ENCODE data around the gene NUP160.

DNA sequence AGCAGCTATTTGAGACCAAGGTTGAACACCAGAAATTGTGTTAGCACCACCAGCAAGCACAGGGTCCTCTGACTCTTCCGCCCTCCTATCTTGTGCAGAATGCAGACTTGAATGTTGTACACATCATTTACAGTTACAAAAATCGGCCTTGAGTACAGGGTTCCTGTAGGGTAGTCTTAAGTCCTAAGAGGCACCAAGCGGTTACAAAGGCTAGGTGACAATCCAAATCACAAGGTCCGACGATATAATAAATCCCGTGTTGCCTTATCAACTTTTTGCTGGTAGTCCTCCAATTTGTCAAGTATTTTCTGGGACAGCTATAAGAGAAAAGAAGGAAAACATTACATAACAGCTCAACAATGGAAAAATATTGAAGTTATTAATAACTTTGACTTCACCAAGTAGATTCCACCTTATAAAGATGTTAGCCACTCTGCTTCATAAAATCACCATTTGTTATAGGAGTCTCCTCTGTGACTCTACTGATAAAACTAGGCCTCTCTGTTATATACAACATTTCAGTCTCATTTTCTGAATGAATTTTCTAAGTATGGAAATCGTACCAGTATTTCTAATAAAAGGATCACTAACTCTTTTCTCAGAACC lies 69.2 kb downstream of the NUP160 start:
- TF ChIP-seq, protein P1, sequence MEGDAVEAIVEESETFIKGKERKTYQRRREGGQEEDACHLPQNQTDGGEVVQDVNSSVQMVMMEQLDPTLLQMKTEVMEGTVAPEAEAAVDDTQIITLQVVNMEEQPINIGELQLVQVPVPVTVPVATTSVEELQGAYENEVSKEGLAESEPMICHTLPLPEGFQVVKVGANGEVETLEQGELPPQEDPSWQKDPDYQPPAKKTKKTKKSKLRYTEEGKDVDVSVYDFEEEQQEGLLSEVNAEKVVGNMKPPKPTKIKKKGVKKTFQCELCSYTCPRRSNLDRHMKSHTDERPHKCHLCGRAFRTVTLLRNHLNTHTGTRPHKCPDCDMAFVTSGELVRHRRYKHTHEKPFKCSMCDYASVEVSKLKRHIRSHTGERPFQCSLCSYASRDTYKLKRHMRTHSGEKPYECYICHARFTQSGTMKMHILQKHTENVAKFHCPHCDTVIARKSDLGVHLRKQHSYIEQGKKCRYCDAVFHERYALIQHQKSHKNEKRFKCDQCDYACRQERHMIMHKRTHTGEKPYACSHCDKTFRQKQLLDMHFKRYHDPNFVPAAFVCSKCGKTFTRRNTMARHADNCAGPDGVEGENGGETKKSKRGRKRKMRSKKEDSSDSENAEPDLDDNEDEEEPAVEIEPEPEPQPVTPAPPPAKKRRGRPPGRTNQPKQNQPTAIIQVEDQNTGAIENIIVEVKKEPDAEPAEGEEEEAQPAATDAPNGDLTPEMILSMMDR (IDR thresholded peaks at IDR 0.05) = no peak
- TF ChIP-seq EP300 (IDR thresholded peaks at IDR 0.05) (no peak), POLR2A (IDR thresholded peaks at IDR 0.05) (no peak)
